ENCODE results near the gene ADAM15. TPM values are rescaled to one million over a fixed set of nuclear protein-coding genes. Genes with fewer than 3 reads are reported as not detected.

The ADAM15 gene
- total RNA-seq, 5 donors from 2014 or later (not counting 1 experiment from before 2014, with no cell fraction given): 17.3 to 53.0 (median 37.2) TPM

GRCh38 chr1:155026588-155026987 lies 24.5 kb upstream of the ADAM15 start:
- Histone ChIP-seq H3K9me3 (no peaks in the 10 kb centered on the region), H3K4me1 (ENCODE audit: control insufficient read depth in 1 of 2, extremely low read depth in 1 of 2, insufficient read depth in 2 of 2, low read length in 2 of 2) (peaks cover 0 to 6% of the 10 kb centered on the region in 2 experiments), H3K4me3 (ENCODE audit: control insufficient read depth in 1 of 2, extremely low read depth in 1 of 2, low read length in 1 of 2) (no peak overlapping the region), H3K36me3 (ENCODE audit: control insufficient read depth in 2 of 2, extremely low read depth in 1 of 2, insufficient read depth in 1 of 2, low read length in 1 of 2) (no peaks in the 10 kb centered on the region), H3K27me3 (replicated peaks in 1 of 2; ENCODE audit: control insufficient read depth in 2 of 2, extremely low read depth in 1 of 2, insufficient read depth in 2 of 2, low read length in 1 of 2) (peaks cover 0 to 16% of the 10 kb centered on the region in 2 experiments), H3K27ac (ENCODE audit: low read length) (no peak overlapping the region)
- Mint-ChIP-seq H3K36me3 (no peaks in the 10 kb centered on the region), H3K4me1 (peaks cover 2 to 13% (median 9%) of the 10 kb centered on the region in 3 donors), H3K27ac (no peak overlapping the region), H3K9me3 (no peaks in the 10 kb centered on the region), H3K4me3 (no peak overlapping the region), H3K27me3 (peaks cover 0 to 1% of the 10 kb centered on the region in 2 donors)
- 85% methylated on average over 6 of the region's 6 CpGs for WGBS (ENCODE audit: insufficient coverage)
- ChIA-PET CTCF (no interaction called here), POLR2A (no interaction called here)
- no peak for ATAC-seq (replicated peaks in 1 of 4)
- no peak for DNase-seq

GRCh38 chr1:155029513-155030242 lies 21.4 kb upstream of the ADAM15 start:
- Histone ChIP-seq H3K36me3 (ENCODE audit: control insufficient read depth in 2 of 2, extremely low read depth in 1 of 2, insufficient read depth in 1 of 2, low read length in 1 of 2) (no peaks in the 10 kb centered on the region), H3K27ac (ENCODE audit: low read length) (no peak overlapping the region), H3K4me3 (ENCODE audit: control insufficient read depth in 1 of 2, extremely low read depth in 1 of 2, low read length in 1 of 2) (no peak overlapping the region), H3K4me1 (ENCODE audit: control insufficient read depth in 1 of 2, extremely low read depth in 1 of 2, insufficient read depth in 2 of 2, low read length in 2 of 2) (no peaks in the 10 kb centered on the region), H3K9me3 (no peaks in the 10 kb centered on the region), H3K27me3 (replicated peaks in 1 of 2; ENCODE audit: control insufficient read depth in 2 of 2, extremely low read depth in 1 of 2, insufficient read depth in 2 of 2, low read length in 1 of 2) (peaks cover 0 to 18% of the 10 kb centered on the region in 2 experiments)
- no peak overlapping the region for H3K27ac Mint-ChIP-seq
- ATAC-seq (replicated peaks in 1 of 4) (no peak), DNase-seq (no peak)
- ChIA-PET CTCF (no interaction called here), POLR2A (no interaction called here)
- 84% methylated on average over 10 of the region's 16 CpGs for WGBS (ENCODE audit: insufficient coverage)
- H3K4me1 Mint-ChIP-seq: no peaks in the 10 kb centered on the region
- peaks cover 0 to 1% of the 10 kb centered on the region in 2 donors for H3K27me3 Mint-ChIP-seq
- H3K4me3 Mint-ChIP-seq: no peak overlapping the region
- H3K36me3 Mint-ChIP-seq: no peaks in the 10 kb centered on the region
- H3K9me3 Mint-ChIP-seq: no peaks in the 10 kb centered on the region

GRCh38 chr1:155030243-155030795 lies 20.8 kb upstream of the ADAM15 start:
- no peaks in the 10 kb centered on the region for H3K4me1 ChIP-seq (ENCODE audit: control insufficient read depth in 1 of 2, extremely low read depth in 1 of 2, insufficient read depth in 2 of 2, low read length in 2 of 2)
- peaks cover 0 to 1% of the 10 kb centered on the region in 2 donors for H3K27me3 Mint-ChIP-seq
- no peaks in the 10 kb centered on the region for H3K4me1 Mint-ChIP-seq
- no peak overlapping the region for H3K27ac ChIP-seq (ENCODE audit: low read length)
- no peak overlapping the region for H3K4me3 ChIP-seq (ENCODE audit: control insufficient read depth in 1 of 2, extremely low read depth in 1 of 2, low read length in 1 of 2)
- POLR2A ChIA-PET: no interaction called here
- no peaks in the 10 kb centered on the region for H3K9me3 ChIP-seq
- H3K27me3 ChIP-seq (replicated peaks in 1 of 2; ENCODE audit: control insufficient read depth in 2 of 2, extremely low read depth in 1 of 2, insufficient read depth in 2 of 2, low read length in 1 of 2): peaks cover 0 to 18% of the 10 kb centered on the region in 2 experiments
- no peaks in the 10 kb centered on the region for H3K9me3 Mint-ChIP-seq
- H3K27ac Mint-ChIP-seq: no peak overlapping the region
- DNase-seq: no peak
- no peaks in the 10 kb centered on the region for H3K36me3 Mint-ChIP-seq
- CTCF ChIA-PET: no interaction called here
- no peak for ATAC-seq (replicated peaks in 1 of 4)
- H3K4me3 Mint-ChIP-seq: no peak overlapping the region
- H3K36me3 ChIP-seq (ENCODE audit: control insufficient read depth in 2 of 2, extremely low read depth in 1 of 2, insufficient read depth in 1 of 2, low read length in 1 of 2): no peaks in the 10 kb centered on the region
- 80% methylated on average over 13 of the region's 15 CpGs for WGBS (ENCODE audit: insufficient coverage)

GRCh38 chr1:155030899-155031298 lies 20.2 kb upstream of the ADAM15 start:
- WGBS (ENCODE audit: insufficient coverage): 89% methylated on average over 6 of the region's 11 CpGs
- H3K27ac ChIP-seq (ENCODE audit: low read length): no peak overlapping the region
- H3K4me3 Mint-ChIP-seq: no peak overlapping the region
- peaks cover 0 to 1% of the 10 kb centered on the region in 2 donors for H3K27me3 Mint-ChIP-seq
- ChIA-PET CTCF (no interaction called here), POLR2A (no interaction called here)
- no peaks in the 10 kb centered on the region for H3K4me1 ChIP-seq (ENCODE audit: control insufficient read depth in 1 of 2, extremely low read depth in 1 of 2, insufficient read depth in 2 of 2, low read length in 2 of 2)
- H3K27me3 ChIP-seq (replicated peaks in 1 of 2; ENCODE audit: control insufficient read depth in 2 of 2, extremely low read depth in 1 of 2, insufficient read depth in 2 of 2, low read length in 1 of 2): peaks cover 0 to 18% of the 10 kb centered on the region in 2 experiments
- no peak overlapping the region for H3K27ac Mint-ChIP-seq
- H3K36me3 ChIP-seq (ENCODE audit: control insufficient read depth in 2 of 2, extremely low read depth in 1 of 2, insufficient read depth in 1 of 2, low read length in 1 of 2): no peaks in the 10 kb centered on the region
- no peaks in the 10 kb centered on the region for H3K36me3 Mint-ChIP-seq
- H3K9me3 Mint-ChIP-seq: no peaks in the 10 kb centered on the region
- no peak overlapping the region for H3K4me3 ChIP-seq (ENCODE audit: control insufficient read depth in 1 of 2, extremely low read depth in 1 of 2, low read length in 1 of 2)
- DNase-seq: no peak
- no peaks in the 10 kb centered on the region for H3K9me3 ChIP-seq
- no peaks in the 10 kb centered on the region for H3K4me1 Mint-ChIP-seq
- no peak for ATAC-seq (replicated peaks in 1 of 4)

GRCh38 chr1:155032886-155033285 lies 18.2 kb upstream of the ADAM15 start:
- H3K4me1 ChIP-seq (ENCODE audit: control insufficient read depth in 1 of 2, extremely low read depth in 1 of 2, insufficient read depth in 2 of 2, low read length in 2 of 2): no peaks in the 10 kb centered on the region
- no peaks in the 10 kb centered on the region for H3K36me3 ChIP-seq (ENCODE audit: control insufficient read depth in 2 of 2, extremely low read depth in 1 of 2, insufficient read depth in 1 of 2, low read length in 1 of 2)
- Mint-ChIP-seq H3K9me3 (no peaks in the 10 kb centered on the region), H3K36me3 (no peaks in the 10 kb centered on the region), H3K4me3 (no peak overlapping the region), H3K27ac (no peak overlapping the region), H3K4me1 (no peaks in the 10 kb centered on the region), H3K27me3 (peaks cover 0 to 1% of the 10 kb centered on the region in 2 donors)
- POLR2A ChIA-PET: no interaction called here
- H3K4me3 ChIP-seq (ENCODE audit: control insufficient read depth in 1 of 2, extremely low read depth in 1 of 2, low read length in 1 of 2): no peak overlapping the region
- CTCF ChIA-PET: no interaction called here
- no peaks in the 10 kb centered on the region for H3K9me3 ChIP-seq
- DNase-seq (no peak), ATAC-seq (replicated peaks in 1 of 4) (no peak)
- no peak overlapping the region for H3K27ac ChIP-seq (ENCODE audit: low read length)
- 72% methylated on average over 10 of the region's 12 CpGs for WGBS (ENCODE audit: insufficient coverage)
- H3K27me3 ChIP-seq (replicated peaks in 1 of 2; ENCODE audit: control insufficient read depth in 2 of 2, extremely low read depth in 1 of 2, insufficient read depth in 2 of 2, low read length in 1 of 2): peaks cover 0 to 20% of the 10 kb centered on the region in 2 experiments

- H3K9me3 ChIP-seq: no peaks in the 10 kb centered on the region
- H3K4me1 ChIP-seq (ENCODE audit: control insufficient read depth in 1 of 2, extremely low read depth in 1 of 2, insufficient read depth in 2 of 2, low read length in 2 of 2): no peaks in the 10 kb centered on the region
- H3K27me3 ChIP-seq (replicated peaks in 1 of 2; ENCODE audit: control insufficient read depth in 2 of 2, extremely low read depth in 1 of 2, insufficient read depth in 2 of 2, low read length in 1 of 2): peaks cover 0 to 21% of the 10 kb centered on the region in 2 experiments
- H3K36me3 ChIP-seq (ENCODE audit: control insufficient read depth in 2 of 2, extremely low read depth in 1 of 2, insufficient read depth in 1 of 2, low read length in 1 of 2): no peaks in the 10 kb centered on the region
- ChIA-PET POLR2A (no interaction called here), CTCF (no interaction called here)
- Mint-ChIP-seq H3K9me3 (no peaks in the 10 kb centered on the region), H3K36me3 (no peaks in the 10 kb centered on the region), H3K27me3 (peaks cover 0 to 1% of the 10 kb centered on the region in 2 donors), H3K27ac (no peak within 1 kb of the TSS), H3K4me3 (no peak within 1 kb of the TSS), H3K4me1 (no peaks in the 10 kb centered on the region)
- H3K27ac ChIP-seq (ENCODE audit: low read length): no peak within 1 kb of the TSS
- DNase-seq: no peak
- WGBS (ENCODE audit: insufficient coverage): 75% methylated on average over 5 of the region's 9 CpGs
- no peak within 1 kb of the TSS for H3K4me3 ChIP-seq (ENCODE audit: control insufficient read depth in 1 of 2, extremely low read depth in 1 of 2, low read length in 1 of 2)
- ATAC-seq (replicated peaks in 1 of 4): no peak
Observed at GRCh38 chr1:155033524-155033923, 17.6 kb upstream of the ADAM15 start, which contains the start of the genes DCST1 and DCST2. Gene DCST1 (plus strand): TSS chr1:155033824. CDS start chr1:155034037, 213 bp downstream. Gene DCST2 (minus strand): TSS chr1:155033781. CDS start chr1:155033701, 80 bp downstream.

Data from T-cell (primary cell).